ENCODE results near the gene TMEM187. TPM values are rescaled to one million over a fixed set of nuclear protein-coding genes. Genes with fewer than 3 reads are reported as not detected.

The TMEM187 gene, protein sequence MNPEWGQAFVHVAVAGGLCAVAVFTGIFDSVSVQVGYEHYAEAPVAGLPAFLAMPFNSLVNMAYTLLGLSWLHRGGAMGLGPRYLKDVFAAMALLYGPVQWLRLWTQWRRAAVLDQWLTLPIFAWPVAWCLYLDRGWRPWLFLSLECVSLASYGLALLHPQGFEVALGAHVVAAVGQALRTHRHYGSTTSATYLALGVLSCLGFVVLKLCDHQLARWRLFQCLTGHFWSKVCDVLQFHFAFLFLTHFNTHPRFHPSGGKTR
- 10.6 TPM for total RNA-seq
- long read RNA-seq, transcript TMEM187-201 (2 exons, 1,880 nt), result major isoform, 20 of 21 reads
- long read RNA-seq, partial matches to known transcripts, result 0 of 21 reads
- long read RNA-seq, other reads (novel, unspliced or antisense), result 1 of 21 reads

DNA sequence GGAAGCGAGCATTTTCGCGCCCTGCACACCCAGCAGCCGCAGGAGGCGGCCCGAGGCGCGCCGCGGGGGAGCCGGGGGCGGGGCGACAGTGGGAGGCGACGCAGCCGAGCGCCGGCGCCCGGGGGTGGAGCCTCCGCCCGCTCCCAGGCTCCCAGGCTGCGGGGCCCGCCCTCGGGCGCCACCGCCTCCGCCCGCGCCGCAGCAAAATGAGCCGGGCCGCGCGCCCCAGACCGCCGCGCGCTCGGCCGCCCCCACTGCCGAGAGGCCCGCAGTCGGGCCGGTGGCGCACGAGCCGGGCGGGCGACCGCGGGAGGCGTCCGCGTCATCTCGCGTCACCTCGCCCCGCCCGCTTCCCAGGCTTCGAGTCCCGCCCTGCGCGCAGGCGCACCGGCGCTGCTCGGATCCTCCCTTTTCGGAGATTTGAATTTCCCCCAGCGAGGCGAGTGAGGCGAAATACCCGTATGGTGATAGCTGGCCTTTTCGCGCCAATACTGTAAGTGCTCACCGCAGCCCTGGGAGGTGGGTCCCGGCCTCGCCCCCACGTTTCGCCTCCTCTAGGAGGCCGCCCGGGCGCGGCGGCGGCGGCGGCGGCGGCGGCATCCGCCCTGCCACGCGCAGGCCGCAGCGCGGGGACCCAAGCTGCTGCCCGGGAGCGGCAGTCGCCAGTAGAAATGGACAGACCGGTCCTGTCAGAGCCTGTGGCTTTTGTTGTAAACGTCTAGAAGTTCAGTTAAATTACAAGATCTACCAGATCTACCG, at the start of gene TMEM187:
TMEM187 (plus strand) TSS at position 387 of the 759 bp plus-strand sequence. CDS start 9,309 bp downstream, outside the sequence.
- DNase-seq (ENCODE audit: low spot score), result peak; percentile 95
- intact Hi-C loops (cut with DNase I), result loop anchor here (10.0 kb wide), 1 partner anchor 402 kb away; the partner anchor contains the start of genes EMD and FLNA

DNA sequence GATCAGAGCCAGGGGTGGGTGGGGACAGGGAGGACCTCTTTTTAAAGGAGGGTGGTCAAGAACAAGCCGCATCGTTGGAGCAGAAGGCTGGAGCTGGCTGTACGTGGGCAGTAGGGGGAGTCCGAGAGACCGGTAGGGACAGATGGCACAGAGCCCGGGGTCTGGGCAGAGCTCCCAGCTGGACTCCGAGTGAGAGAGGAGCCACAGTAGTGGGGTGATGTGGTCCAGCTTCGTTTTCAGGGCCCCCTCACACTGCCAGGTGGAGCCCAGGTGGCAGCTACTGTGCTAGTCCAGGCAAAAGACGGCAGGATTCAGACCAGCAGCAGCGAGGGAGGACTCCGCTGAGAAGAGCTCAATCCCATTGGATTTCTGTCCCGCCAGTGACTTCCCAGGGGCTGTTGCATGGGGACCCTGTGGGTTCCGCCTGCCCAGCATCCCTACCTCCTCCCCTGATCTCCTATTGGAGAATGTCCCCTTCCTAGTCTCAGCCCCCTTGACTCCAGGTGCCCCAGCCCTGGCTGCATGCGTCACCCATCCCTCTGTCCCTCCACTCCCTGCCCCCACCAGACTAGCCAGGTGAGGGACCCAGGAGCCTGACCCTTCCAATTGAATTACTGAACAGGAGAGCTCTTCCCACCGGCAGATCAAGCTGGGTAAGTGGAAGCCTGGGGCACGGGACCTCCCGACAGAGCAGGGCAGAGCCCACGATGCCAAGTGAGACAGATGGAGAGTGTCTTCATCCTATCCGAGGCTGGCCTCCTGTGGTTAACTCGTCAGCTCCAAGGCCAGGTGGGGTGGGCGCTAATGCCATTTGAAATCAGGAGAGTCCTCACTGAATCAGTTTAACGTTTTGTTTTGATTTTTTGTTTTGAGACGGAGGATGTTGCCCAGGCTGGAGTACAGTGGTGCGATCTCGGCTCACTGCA, 49.4 kb upstream of the TMEM187 start:
- peak; percentile 88 for DNase-seq (ENCODE audit: low spot score)
- intact Hi-C loops (cut with DNase I), result no loop called here

DNA sequence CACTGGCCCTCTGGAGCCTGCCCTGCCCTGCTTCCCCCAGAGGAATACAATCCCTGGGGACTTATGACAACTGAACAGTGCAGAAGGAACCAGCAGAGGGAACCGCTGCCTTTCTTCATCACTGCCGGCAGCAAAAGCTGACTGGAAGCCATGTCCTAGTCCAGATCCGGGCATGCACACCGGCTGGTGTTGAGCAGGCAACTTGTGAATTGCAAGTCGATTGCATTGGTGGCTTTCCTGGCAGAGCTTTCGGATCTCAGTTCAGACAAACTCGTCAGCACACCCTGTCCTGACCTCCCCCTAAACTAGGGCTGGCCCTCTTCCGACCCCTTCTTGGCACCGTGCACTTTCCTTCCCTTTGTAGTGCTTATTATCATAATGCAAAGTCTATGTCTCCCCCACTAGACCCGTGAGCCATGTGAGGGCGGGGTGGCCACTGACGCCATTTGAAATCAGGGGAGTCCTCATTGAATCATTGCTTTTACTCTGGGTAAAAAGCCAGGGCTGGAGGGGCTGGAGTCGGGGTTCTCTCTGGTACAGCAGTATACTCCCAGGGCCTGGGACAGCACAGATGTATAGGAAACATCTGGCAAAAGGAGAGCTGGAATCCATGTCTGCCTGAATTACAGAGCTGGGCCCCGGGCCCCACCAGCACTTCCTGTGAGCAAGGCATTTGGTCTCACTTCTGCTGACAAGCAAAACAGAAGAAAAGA, 48.2 kb upstream of the TMEM187 start:
- DNase-seq (ENCODE audit: low spot score), result no peak
- intact Hi-C loops (cut with DNase I), result no loop called here

DNA sequence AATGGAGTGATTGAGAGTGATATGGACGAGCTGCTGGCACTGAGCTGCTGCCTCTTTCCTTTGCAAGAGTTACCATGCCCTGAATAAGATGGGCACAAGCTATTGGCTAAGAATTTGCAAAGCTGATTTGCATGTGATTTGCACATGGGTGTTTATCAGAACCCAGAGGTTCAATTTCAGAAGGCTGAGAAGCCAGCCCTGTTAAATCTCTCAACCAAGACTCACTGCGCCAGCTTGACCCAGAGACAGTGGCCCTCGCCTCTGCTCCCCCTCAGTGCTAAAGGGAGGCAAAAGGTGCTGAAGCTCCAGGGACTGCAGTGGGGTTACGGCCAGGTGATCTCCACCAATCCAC, 47.2 kb upstream of the TMEM187 start:
- intact Hi-C loops (cut with DNase I), result no loop called here
- no peak for DNase-seq (ENCODE audit: low spot score)

DNA sequence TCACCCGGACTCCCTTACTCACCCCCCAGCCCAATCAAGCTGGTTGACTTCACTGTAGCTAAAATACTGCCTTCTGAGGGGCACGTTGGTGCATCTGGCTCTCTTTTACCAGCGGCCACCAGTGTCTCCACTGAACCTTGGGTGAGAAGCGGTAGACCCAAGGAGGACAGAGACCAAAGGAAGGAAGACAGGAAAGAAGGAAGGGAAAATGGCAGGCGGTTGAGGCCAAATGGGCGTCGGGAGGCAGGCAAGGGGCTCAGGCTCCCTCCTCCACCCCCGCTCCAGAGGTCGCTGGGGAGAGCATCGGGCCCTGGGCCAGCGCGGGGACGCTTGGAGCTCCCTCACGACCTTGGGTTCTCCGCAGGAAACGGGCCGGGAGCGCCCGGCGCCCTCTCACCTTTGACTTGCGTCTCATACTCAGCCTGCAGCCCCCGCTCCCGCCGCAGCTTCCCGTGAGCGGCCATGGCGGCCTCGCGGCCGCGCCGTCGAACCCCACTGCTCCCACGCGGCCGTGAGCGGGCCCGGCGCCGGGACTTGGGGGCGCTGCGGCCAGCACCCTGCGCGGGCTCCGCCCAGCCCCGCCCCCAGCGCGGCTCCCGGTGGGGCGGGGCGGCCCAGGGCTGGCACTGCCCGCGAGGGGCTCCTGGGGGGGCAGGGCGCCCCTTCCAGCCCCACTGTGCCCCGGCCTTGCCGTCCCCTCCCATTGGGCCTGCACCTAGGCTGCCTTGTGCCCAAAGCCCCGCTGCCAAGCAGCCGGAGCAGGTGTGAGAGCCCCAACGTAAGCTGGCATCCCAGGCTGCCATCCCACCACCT, 46.6 kb upstream of the TMEM187 start, which contains the start of gene ARHGAP4:
ARHGAP4 (minus strand) TSS at position 526 of the 813 bp plus-strand sequence; CDS start at position 464, 62 bp downstream.
- no peak for DNase-seq (ENCODE audit: low spot score)
- intact Hi-C loops (cut with DNase I), result no loop called here

DNA sequence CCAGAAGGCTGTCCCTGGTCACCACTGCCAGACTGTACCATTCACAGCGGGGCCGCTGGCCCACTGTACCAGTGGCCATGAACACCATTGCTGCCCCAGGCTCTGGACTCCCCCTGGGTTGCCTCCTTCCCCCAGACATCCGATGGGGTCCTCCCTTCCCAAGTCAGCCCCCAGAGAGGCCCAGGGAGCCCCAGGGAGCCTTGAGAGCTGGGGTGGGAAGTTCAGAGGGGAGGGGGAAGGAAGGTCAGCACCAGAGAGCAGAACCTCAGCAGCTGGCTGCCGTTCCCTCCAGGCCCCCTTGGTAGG, 46.0 kb upstream of the TMEM187 start:
- intact Hi-C loops (cut with DNase I), result no loop called here
- no peak for DNase-seq (ENCODE audit: low spot score)

DNA sequence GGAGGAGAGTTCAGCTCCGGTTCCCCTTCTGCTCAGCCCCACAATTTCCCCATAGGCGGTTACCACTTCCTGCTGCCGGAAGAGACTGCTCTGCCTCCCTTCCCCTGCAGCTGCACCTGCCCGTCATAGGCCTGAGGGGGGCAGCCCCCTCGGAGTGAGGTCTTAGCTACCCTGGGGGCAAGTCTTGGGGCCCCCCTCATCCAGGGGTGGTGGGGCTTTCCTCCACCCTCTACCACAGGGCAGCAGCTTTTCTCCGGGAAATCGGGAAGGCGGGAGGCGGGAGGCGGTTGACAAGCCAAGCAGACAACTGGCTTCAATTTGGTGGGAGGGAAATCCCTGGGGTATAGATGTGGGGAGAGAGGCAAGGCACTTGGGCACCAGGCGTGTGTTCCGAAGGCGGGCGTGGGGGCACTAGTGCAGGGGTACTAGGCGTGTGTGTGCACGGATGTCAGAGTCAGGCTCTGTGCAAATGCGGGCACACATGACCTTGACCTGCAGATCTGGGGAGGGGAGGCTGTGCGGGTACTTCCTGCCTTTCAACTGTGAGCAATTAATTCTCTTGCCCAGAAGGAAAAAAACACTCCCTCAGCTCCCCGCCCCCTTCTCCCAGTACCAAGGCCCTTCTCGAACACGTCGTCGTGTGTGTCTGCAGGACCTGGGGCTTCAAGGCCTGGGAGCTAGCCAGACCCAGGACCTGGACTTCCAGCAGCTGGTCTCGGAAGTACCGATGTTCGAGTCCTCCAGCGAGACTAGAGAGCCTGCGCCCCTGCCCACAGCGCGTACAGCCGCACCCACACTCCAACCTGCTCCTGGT, 45.5 kb upstream of the TMEM187 start:
- peak; percentile 93 for DNase-seq (ENCODE audit: low spot score)
- intact Hi-C loops (cut with DNase I), result no loop called here

DNA sequence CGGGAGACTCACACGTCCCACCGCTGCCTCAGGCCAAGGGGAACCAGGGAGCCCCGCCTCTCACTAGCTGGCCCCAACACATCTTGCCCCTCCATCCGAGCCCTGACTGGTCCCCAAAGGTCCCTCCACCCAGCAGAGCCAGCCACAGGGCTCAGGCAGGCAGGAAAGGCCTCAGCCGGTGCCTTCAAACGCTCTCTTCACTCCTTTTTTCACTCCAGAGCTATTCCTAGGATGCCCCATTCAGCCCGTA, 45.0 kb upstream of the TMEM187 start:
- intact Hi-C loops (cut with DNase I), result no loop called here
- DNase-seq (ENCODE audit: low spot score), result no peak

DNA sequence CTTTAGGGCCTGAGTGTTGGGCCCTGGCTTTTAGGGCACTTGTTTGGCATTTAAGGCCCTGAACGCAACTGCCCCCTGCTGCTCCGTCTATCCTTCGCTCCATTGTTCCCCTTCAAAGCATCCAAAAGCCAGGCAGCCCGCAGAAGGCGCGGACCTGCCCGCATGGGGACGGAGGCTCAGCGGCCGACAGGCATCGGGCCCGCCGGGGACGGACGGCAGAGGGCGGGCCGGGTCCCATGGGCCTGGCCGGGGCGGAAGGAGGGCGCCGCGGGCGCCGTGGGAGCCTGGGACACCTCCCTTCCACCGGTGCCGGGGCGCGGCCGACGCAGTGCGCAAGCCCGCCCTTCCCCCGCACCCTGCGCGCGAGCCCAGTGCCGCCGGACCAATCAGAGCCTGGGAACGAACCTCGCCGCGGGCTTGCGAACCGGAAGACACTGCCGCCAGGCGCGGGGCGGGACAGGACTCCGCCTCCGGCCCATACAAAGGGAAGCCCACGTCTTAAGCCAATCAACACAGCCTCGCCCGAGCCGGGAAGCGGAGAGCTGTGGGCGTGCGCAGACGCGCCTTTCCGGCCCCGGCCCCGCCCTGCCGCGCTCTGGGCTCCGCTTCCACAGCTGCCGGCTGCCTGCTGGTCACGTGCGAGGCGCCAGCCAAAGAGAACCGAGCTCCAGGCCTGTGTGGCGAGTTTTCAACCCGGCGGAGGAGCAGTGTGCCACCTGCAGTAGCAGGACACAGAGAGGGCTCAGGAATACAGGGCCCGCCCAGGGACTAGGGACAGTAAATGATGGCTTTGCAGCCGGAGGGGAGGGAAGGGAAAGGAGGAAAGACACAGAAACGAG, 44.4 kb upstream of the TMEM187 start:
- intact Hi-C loops (cut with DNase I), result loop anchor here (1.0 kb wide), 1 partner anchor 134 kb away; the partner anchor contains the start of genes IDH3G and SSR4

DNA sequence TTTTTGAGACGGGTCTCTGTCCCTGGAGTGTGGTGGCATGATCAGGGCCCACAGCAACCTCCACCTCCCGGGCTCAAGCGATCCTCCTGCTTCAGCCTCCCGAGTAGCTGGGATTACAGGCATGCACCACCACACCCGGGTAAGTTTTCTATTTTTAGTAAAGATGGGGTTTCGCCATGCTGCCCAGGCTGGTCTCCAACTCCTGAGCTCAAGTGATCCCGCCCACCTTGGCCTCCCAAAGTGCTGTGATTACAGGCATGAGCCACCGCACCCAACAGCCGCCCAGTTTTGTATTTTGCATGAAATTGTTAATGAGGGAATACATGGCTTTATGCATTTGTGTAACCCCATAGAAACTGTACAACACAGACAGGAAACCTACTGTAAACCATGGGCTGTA, 43.7 kb upstream of the TMEM187 start:
- intact Hi-C loops (cut with DNase I), result loop anchor here (1.0 kb wide), 1 partner anchor 135 kb away; the partner anchor contains the start of genes IDH3G and SSR4
- no peak for DNase-seq (ENCODE audit: low spot score)

More for the DNA sequence above, 44.4 kb upstream of the TMEM187 start:
- DNase-seq (ENCODE audit: low spot score), result peak; percentile 98

DNA sequence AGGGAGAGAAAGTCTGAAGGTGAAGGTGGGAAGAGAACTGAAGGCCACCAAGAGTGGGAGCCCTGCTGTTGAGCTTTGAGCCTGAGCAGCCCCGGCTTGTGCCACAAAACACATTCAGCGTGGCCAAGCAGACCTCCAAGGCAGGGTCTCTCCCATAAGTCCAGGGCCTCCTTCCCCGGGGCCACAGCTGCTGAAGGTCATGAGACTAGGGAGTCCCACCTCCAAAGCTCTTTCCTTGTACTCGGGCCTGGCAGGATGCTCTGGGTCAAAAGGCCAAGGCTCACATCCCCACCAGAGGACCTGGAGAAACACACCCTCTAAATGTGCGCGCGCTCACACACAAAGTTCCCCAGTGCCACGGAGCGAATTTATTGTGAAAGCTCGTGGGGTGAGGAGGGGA, 43.0 kb upstream of the TMEM187 start:
- no peak for DNase-seq (ENCODE audit: low spot score)
- intact Hi-C loops (cut with DNase I), result no loop called here

DNA sequence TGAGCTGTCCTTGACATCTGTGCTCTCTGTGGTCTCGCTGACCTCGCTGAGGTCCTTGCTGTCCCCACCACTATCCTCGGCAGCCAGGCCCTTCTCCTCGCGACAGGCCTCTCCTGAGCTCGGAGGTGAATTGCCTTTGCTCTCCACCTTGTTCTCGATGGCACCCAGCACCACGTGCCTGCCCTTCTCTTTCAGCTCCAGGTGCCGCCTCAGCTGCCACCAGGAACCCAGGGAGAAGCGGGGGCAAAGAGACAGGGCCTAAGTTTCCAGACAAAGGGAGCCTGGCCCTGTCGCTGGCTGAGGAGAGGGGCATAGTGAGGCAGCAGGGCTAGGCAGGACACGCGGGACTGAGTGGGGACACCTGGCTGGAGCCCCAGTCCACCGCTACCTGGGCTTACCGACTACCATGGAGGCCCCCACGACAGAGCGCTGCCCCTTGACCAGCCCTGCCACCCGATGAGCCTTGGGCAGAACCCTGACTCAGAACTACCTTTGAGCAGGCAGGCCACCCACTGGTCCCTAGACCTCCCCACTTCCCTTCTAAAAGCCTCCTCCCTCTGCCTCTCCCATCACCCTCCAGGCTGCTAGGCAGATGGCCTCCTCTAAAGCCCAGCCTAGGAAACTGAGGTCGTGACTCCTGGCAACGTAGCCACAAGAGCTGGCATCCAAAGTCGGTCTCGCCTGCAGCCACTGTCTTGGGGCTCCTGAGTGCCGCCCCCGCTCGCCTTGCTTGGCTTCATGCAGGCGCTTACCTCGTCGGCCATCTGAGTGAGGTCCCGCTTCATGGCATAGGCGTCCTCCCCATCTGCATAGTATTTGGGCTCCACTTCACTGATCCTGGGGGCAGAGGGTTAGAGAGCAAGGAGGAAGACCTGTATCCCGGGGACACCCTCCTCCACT, 42.3 kb upstream of the TMEM187 start:
- DNase-seq (ENCODE audit: low spot score), result no peak
- intact Hi-C loops (cut with DNase I), result no loop called here

DNA sequence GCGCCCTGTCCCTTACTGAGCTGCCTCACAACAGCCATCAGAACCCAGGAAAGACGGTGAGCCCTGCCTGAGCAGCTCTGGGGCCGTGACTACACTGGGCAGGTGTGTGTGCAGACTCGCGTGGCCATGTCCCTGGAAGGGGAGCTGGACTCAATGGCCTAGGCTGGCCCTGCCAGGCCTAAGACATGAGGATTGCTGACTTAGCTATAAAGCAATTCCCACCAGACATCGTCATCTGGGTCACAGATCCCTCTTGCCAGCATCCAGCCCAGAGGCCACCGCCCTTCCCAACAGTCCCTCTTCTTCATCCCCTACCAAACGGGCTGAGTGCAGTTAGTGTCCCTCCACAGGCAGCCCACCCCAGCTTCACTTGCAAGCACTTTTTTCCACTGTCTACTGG, 41.4 kb upstream of the TMEM187 start:
- DNase-seq (ENCODE audit: low spot score), result no peak
- intact Hi-C loops (cut with DNase I), result no loop called here

DNA sequence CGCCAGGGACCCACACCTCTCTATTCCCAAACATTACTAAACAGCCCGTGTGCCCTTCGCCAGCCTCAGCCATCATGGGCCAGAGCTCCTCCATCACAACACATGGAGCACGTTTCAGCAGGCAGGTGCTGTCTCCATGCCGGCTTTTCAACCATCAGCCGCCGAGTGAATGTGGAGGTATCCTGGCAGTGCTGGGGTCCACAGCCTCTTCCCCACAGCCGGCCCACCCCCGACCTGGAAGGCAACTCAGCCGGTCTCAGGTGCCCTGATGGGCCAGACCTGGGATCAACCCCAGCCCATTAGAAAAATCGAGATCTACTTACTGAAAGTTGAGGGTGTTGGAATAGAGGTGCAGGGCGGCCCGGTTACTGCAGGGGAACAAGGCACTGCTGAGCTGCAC, 40.8 kb upstream of the TMEM187 start:
- no peak for DNase-seq (ENCODE audit: low spot score)
- intact Hi-C loops (cut with DNase I), result no loop called here

DNA sequence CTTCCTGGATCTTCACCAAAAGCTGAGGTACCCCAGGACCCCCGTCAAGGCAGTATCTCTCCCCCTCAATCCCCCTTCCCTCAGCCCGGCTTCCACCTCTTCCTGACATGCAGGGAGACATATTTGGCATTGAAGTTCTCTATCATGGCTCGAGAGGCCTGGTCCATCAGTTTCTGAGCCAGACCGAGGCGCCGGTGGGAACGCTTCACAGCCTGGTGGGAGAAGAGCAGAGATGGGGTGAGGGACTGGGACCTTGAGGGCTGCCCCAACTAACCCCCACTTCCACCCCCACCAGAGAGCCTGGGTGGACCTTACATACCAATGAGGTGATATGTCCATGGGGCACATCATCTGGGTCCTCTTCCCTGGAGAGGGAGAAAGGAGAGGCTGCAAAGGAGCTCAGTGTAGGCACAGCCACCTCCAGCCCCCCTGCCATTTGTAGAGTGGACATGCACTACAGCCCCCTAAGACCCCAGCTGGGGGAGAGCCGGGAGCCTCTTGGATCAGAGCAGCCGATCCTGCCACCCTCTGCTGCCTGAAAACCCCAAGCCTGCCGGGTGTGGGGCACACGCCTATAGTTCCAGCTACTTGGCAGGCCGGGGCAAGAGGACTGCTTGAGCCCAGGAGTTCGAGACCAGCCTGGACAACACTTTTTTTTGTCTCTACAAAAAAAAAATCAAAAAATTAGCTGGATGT, 40.2 kb upstream of the TMEM187 start:
- intact Hi-C loops (cut with DNase I), result no loop called here
- DNase-seq (ENCODE audit: low spot score), result no peak

All from cardiac septum (tissue), 1 donor.